Stimulated activated CD4-positive, alpha-beta T cell treated with anti-CD3 and anti-CD28 coated beads, TNF-alpha, amount 100 ng/mL, for 4 hours (primary cell): ENCODE results near the gene VWA8.

ENCODE experiments used
- DNase-seq, 3 experiments: peaks; one replicate each; pipeline ENCODE4 v3.0.0-alpha.2; 2020; ENCODE audit warnings: low read depth in 3 of 3

The VWA8 gene

GRCh38 chr13:41960637-41961465 is at the start of gene VWA8:
Gene VWA8, minus strand, starts transcription at chr13:41961109. Its CDS starts 94 bp downstream, at chr13:41961015.
- DNase-seq = peak; percentile 70 to 75 (median 70)

DNA sequence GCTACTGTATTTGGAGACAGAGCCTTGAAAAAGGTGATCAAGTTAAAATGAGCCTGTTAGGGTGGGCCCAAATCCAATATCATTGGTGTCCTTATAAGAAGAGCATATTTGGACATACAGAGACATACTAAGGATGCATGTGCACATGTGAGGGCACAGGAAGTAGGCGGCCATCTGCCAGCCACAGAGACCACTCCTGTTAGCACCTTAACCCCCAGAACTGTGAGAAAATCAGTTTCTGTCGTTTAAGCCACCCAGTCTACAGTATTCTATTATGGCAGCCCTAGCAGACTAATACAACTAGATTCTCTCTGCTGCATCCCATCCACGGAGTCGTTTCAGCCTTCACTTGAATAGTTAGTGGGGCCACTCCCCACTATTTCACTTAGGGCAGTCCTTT is 48.1 kb upstream of the VWA8 start:
- no peak for DNase-seq

DNA sequence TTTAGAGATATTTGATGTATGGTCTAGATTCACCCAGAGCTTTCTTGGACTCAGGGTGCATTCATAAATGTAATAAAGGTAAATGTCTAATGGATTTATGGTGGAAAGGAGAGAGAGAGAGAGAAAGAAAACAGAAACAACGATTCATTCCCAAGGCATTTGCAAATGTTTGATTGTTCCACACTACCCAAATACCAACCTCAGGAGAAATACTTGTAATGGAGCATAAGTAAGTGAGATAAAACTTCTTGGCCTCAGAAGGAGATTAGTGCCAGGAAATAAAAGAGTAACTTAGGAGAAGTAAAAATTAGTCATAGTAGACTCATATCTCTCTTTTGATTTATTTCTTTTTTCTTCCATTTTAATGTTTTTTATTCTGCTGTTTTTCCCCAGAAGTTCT is 46.9 kb upstream of the VWA8 start:
- no peak for DNase-seq

GRCh38 chr13:42002066-42002465 is 41.2 kb upstream of the VWA8 start:
- no peak for DNase-seq

GRCh38 chr13:42001580-42001979 is 40.7 kb upstream of the VWA8 start:
- DNase-seq = no peak

DNA sequence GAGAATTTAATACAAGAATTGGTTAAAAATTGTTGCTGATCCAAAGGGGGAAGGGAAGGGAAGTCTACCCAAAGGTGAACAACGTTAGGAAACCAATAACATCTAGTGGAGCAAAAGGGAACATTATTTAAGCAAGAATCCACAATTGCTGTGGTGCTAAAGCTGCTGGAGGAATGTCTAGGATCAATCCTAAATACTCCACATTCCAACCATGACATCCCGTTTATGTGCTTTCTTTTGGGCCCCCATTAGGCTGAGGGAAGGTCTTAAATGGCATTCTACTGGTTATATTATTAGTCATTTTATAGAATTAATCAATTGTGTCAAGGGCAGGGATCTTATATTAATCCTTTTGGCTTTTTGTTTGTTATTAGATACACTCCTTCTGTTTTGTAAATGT is 39.9 kb upstream of the VWA8 start:
- no peak for DNase-seq

DNA sequence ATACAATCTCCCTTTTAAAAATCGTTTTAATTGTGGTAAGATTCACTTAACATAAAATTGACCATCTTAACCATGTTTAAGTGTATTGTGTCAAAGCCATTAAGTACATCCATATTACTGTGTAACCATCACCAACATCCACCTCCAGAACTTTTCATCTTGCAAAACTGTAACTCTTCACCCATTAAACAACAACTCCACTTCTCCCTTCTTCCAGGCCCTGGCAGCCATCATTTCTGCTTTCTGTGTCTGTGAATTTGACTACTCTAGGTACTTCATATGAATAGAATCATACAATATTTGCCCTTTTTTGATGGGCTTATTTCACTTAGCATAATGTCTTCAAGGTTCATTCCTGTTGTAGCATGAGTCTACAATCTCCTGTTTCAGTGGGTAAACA is 36.5 kb upstream of the VWA8 start:
- no peak for DNase-seq

DNA sequence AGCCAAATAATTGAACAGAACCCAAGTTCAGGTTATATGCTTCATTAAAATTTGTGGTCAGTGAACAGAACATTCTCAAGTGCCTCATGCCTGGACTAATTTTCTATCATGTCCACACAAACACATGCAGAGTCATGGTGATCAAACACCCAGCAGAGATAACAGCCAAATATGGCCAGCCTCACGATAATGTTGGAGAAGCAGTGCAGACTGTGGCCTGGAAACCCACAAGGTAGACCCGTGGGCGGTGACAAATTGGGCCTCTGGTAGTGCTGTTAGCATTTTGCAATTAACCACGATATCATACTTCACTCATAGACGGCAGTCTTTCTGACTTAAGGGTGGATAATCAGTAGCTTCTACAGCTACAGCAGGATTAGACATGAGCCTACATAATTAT is 35.0 kb upstream of the VWA8 start:
- no peak for DNase-seq

DNA sequence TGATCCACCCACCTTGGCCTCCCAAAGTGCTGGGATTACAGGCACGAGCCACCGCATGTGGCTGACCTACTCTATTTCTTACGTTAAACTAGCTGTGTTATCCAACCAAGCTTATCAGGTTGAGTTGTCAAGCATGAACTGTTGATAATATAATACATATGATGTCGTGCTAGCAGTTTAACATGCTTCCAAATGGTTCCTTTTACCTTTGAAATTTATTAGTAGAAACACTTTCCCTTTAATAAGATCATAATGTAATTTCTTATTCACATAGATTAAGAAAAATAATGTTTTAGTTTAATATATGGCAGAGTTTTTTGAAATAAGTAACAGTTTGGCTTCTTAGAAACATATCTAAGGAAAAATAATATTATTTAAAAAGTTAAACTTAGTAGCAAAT is 34.4 kb upstream of the VWA8 start:
- no peak for DNase-seq

DNA sequence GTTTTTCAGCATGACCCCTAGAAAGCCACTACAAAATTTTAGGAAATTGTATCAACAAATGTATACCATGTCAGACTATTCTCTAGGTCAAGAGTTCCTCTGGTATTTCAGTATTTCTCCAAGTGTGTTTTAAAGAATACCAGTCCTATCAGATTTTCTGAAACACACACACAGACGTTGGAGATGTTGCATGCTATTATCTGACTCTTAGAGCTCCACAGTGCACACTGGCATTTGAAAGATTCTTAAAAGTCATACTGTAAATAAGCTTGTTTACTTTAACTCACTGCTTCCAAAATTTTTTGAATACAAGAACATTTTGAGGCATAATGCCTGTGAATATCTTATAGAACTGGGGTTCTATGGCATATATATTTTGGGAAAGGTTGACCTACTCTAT is 33.8 kb upstream of the VWA8 start:
- DNase-seq = no peak

- DNase-seq = no peak
Measured at GRCh38 chr13:41991936-41992335, 31.0 kb upstream of the VWA8 start.

DNA sequence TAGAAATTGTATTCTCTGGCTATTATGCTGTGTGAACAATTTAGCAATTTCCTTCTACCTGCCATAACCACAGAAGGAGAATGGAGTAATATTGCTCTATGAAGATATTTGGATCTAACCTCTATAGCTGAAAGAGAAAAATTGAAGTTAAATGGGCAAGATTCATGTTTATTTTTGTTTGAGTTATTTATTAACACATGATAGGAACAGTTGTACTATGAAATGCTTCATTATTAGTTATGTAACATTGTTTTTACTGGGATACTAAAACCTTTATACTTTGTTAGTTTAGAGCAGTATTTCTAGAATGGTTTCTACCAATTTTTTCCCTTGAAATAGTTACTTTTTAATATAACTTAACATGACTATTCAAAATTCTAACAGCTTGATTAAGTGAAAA is 27.3 kb upstream of the VWA8 start:
- no peak for DNase-seq

GRCh38 chr13:41985788-41986508 is 25.0 kb upstream of the VWA8 start:
- DNase-seq = no peak

DNA sequence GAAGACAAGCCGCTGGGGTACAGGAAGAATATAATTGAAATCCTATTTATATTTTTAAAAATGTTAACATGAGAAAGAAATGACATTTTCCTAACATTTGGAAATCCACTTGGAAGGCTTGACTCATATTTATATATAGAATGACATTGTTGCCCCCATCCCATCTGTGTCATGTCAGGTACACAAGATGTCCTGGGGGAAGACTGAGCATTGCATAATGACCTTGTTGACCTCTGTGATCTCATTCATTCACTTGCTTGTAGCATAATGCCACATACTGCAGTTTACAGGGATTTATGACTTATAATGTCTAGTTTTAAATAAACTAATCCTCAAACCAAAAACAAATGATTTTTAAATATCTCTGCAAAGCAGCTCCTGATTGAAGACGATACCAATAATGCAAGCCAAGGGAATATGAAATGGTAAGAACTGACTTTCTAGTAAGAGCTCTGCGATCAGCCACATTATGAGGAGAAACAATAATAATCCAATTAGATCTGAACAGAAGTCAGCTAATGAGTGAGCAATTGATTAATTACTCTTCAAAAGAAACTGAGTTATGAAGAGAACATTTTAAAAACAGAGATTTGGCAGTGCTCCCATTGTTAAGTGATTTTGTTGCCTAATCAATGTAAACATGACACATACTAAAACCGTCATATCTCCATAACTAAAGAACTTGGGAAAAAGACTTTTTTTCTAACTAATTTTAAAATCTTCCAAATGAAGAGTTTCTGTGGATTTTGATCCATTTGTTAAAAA is 21.2 kb upstream of the VWA8 start:
- DNase-seq = no peak

DNA sequence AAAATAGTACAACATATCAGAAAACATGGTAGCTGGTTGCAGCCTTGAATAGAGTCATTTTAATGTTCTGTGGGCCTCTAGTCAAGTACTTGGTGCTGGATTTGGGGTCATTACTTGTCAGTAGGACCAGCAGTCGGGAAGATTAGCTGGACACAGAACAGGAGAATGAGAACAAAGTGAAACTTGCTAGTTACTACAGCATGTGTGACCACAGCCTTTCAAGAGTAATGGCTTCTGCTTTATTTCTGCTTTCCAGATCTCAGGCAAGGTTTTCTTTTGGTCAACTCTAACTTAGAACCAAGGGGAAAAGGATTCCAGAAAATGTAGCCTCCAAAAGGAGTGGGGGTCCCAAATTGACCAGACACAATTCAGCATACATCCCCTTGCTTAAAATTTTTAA is 17.1 kb upstream of the VWA8 start:
- no peak for DNase-seq

DNA sequence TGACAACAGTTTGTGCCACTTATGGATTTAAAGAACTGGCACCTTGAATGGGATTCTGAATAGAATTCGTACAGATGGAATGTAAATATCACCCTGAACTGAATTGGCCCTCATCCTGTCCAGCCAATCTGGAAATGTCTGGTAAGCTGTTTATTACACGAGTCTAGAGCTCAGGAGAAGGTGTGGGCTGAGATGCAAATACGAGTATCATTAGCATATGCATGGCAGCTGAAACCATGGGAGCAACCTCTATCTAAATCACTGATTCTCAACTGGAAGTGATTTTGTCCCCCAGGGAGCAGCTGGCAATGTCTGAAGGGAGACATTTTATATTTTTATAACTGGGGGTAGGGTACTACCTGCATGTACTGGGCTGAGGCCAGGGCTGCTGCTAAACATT is 15.6 kb upstream of the VWA8 start:
- no peak for DNase-seq

GRCh38 chr13:41974262-41974900 is 13.5 kb upstream of the VWA8 start:
- DNase-seq = no peak

DNA sequence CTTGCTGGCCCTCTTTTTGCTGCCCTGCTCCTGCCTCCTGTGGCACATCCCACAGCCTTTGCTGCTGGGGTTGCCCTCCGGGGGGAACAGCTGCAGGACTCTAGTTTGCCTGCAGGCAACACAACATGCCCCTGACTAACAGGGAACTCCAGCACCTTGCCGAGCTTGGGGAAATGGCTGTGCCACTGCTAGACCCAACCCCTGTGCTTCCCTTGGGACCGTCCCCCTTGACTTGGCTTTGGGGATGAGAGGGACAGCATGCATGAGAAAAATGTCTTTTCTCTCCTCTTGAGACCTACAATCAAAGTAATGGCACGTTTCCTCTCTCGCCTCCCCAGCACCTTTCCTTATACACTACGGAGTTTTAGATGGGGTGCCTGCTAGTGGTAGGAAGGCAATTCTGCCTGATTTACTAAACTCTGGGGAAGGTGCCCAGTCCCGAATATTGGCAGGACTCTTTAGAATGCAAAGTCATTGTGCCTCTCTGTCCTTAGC is 12.4 kb upstream of the VWA8 start:
- no peak for DNase-seq

DNA sequence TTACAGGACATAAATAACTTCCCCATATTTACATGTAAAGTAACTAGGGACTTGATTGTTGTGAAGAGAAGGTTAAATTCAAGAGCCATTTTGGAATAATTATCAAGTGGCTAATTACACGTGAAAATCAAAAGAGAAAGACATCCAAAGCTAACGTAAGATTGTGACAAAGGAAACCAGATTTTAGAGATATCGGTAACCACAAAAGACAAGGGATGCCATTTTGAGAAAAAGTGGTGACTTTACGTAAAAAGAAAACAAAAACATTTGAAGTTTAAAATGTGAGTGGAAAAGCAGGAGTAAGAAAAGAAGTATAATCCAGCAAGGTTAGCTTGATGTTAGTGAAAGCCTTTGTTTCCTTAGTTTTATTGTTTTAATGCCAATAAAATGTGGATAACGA is 10.9 kb upstream of the VWA8 start:
- no peak for DNase-seq

DNA sequence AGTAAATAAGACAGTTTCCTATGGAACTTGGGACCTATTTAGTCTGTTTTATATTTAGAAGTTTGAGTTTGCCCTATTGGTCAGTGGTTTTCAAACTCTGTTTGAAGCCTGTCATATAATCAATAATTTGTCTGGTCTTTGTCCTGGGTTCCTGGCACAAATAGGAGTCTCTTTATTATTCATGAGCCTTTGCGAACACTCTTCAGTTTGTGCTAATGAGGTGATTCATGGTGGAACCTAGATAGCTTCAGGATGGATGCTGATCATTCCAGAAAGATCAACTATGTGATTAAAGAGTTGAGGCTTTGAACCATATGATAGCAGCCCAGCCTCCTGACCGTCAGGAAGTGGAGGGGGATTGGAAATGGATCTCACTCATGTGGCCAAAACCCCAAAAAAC is 10.0 kb upstream of the VWA8 start:
- no peak for DNase-seq

GRCh38 chr13:41970022-41970421 is 9.1 kb upstream of the VWA8 start:
- DNase-seq = no peak

GRCh38 chr13:41969072-41969471 is 8.2 kb upstream of the VWA8 start:
- DNase-seq = no peak
